Breast epithelium (tissue), 3 donors: ENCODE results near the gene HDAC8.

Experiments
- POLR2A ChIP-seq: fragments of 450-650 bp; IDR thresholded peaks from one replicate; pipeline ENCODE4 v1.6.1; 2016; ENCODE audit warnings: antibody characterized with exemption, mild to moderate bottlenecking, moderate library complexity
- POLR2AphosphoS5 ChIP-seq, 3 donors: sonication (generic); formaldehyde crosslinking; IDR thresholded peaks; one replicate each; pipeline ENCODE4 v1.6.1; 2017; ENCODE audit warnings: antibody characterized with exemption in 3 of 3

- TF ChIP-seq POLR2AphosphoS5 (IDR thresholded peaks at IDR 0.05) (no peak), POLR2A (no peak)
These were observed 206.5 kb downstream of the HDAC8 start for GRCh38 chrX:72366178-72366577.
